Activated CD4-positive, CD25-positive, alpha-beta regulatory T cell treated with anti-CD3 and anti-CD28 coated beads, Interleukin-2, amount 50 U/mL, for 16 hours (primary cell): ENCODE results near the gene PITPNC1.
"Not testable (repeated sequence)": the region's sequence is repeated elsewhere in the genome, so short reads cannot be mapped to it uniquely, and the experiment has no call there.

ENCODE experiments used
- DNase-seq: peaks from one replicate; pipeline ENCODE4 v3.0.0-alpha.2; 2020; ENCODE audit warnings: low read depth, low spot score

PITPNC1 gene

DNA sequence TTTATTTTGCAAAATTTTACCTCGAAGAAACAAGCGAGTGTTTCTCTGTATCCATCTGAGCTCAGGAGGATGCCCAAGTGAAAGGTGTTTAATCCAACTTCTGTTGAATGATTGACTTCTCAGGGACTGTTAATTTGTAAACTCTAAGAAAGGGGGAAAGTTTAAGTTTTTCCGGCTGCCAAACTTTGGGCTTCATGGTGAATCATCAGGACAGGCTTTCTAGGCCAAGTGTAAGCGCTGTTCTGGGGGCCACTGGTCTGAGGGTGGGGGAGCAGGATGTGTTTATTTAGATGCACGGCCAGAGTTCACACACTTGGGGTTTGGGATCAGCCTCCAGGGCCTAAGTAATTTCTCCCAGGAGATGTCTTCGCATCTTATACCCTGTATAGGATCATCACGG is 110.4 kb downstream of the PITPNC1 start:
- DNase-seq, result no peak

DNA sequence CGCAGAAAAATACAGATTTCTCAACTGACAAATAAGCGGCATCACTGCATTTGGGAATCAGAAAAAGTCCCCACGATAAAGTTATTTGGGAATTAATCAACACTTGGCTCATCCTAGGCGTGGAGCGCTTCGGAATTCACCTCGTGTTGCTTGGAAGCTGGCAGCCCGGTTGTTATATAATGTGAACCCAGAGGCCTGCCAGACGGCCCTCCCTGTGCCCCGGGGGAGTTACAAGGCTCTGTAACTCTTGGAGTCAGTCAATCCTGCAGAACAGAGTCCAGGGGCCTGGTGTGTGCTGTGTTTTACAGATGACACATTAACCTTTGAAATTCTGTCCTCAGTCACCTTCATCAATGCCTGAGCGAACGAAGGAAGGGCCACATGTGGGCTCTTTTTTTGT is 111.1 kb downstream of the PITPNC1 start:
- no peak for DNase-seq

DNA sequence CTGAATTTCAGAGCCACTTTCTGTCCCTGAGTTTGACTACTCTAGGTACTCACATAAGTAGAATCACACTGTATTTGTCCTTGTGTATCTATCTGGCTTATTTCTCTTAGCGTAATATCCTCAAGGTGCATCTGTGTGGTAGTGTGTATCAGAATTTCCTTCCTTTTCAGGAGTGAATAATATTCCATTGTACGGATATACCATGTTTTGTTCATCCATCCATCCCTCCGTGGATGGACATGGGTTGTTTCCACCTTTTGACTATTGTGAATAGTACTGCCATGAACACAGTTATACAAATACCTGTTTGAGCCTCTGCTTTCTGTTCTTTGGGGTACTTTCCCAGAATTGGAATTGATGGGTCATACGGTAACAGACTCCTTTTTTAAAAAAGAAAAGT is 111.7 kb downstream of the PITPNC1 start:
- DNase-seq, result no peak

DNA sequence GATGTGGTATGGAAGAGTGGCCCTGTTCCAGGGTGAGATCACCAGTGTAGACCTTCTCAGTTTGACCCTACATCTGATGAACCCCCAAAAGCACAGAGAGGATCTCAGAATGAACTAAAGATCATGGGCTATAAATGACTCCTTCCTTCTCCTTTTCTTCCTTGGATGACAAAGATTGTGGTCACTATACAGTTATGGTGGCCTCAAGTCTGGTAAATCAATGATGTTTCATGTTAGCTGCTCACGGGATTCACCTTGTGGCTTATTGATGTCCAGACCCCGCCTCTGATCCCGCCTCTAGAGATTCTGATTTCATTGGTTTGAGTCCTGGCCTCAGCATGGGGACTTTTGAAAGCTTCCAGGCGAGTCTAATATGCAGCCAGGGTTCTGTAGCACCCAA is 112.2 kb downstream of the PITPNC1 start:
- no peak for DNase-seq

DNA sequence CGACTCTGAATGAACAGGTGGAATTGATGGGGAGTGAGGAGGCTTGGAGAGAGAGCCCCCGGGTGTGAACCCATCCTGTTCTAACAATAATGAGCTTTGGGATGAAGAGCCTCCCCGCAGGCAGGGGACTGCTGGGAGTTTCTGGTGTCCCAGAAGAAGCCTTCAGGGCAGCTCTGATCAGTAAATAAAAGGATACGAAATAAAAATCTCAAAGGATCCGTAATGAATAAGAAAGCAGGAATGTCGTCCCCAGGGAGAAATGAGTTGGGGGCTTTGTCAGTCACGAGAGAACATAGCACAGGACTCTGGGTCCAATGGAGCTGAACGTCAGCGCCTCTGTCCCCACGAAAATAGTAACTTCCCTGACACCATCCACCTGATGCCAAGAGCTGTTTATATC is 113.4 kb downstream of the PITPNC1 start:
- no peak for DNase-seq

DNA sequence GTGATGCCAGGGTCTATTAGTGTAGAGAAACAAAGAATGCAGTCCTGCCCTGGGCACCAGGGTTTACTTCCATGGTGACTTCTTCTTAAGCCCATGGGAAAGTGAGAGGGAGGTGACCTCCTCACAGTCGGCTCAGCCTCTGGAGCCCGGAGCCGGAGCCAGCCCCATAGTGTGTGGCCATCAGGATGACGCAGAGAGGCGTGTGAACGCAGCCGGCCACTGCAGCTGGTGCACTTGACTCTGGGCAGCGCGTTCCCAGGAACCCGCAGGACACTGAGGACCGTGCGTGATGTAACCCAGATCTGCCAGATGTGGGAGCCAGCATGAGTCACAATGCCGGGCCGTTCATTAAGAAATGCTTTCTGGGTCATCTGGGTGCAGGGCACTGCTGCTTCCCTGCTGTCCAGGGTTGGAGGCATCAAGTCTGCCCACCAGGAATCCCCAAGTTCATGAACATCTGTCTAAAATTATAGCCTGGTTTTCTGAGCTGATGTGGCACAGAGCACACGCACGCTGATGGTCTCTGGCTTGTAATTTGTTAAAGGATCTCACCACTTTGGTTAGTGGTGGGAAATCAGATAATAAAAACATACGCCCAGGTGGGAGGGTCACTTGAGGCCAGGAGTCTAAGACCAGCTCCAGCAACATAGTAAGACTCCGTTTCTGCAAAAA is 114.1 kb downstream of the PITPNC1 start:
- no peak for DNase-seq

DNA sequence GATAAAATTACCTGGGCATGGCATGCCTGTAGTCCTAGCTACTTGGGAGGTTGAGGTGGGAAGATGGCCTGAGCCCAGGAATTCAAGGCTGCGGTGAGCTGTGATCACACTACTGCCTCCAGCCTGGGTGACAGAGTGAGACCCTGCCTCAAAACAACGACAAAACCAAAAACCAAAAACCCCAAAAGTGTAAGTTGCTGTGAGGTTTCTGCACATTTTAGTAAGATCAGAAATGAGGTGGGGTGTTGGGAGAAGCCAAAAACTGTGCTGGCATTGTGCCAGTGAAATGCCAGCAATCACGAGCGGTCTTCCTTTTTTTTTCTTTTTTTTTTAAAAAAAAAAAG is 114.6 kb downstream of the PITPNC1 start:
- DNase-seq, result no peak

DNA sequence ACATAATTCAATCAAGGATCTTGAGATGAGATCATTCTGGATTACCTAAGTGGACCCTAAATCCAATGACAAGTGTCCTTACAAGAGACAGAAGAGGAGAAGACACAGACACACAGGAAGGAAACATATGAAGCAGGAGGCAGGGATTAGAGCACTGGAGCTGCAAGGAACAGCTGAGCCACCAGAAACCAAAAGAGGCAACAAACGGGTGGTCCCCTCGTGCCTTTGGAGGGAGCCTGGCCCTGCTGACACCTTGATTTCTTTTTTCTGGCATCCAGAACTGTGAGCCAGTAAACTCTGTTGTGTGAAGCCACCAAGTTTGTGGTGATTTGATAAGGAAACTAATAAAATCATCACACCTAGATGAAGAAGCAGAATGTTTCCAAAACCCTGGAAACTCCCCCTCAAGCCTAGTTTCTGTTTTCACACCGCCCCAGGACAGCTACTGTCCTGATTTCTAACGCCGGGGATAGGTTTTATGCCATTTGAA is 115.2 kb downstream of the PITPNC1 start:
- no peak for DNase-seq

DNA sequence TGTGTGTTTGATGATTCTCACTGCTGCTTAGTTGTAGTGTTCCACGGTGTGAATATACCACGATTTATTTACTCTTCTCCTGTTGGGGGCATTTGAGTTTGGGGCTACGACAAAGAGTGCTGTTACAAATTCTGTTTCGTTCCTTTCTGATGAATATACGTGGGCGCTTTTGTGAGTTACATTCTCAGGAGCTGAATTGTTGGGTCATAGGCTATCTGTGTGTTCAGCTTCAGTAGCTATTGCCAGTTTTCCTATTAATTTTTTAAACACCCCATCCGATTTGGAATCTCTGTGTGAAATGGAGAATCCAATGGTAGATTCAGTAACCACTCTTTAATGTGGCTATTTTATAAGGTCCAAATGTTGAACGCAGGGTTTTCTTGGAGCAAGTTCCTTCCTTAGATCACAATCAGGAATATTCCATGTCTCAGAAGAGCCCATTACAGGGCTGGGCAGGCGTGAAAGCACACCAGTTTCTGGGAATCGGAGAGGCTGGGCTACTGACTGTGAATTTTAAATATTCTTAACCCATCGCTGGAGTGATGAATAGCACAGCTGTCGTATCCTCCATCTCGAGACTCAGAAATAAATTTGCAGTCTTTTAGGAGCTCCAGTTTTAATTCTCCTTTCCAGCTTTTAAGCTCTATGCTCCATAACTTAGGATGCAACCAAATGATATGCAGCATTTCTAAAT is 115.9 kb downstream of the PITPNC1 start:
- no peak for DNase-seq

DNA sequence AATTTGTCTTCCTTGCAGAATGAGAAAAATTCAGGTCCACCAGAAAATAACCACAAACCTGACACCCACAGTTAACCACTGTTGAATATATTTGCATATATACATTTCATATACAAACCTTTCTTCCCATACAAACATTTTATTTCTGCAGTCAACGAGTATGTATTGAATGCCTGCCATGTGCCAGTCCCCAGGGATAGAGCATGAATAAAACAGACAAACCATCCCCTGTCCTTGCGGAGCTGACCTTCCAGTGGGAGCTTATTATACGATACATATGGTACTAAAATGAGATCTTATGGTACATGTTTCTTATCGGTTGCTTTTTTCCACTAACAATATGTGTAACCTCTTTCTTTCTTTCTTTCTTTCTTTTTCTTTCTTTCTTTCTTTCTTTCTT is 116.7 kb downstream of the PITPNC1 start:
- no peak for DNase-seq

DNA sequence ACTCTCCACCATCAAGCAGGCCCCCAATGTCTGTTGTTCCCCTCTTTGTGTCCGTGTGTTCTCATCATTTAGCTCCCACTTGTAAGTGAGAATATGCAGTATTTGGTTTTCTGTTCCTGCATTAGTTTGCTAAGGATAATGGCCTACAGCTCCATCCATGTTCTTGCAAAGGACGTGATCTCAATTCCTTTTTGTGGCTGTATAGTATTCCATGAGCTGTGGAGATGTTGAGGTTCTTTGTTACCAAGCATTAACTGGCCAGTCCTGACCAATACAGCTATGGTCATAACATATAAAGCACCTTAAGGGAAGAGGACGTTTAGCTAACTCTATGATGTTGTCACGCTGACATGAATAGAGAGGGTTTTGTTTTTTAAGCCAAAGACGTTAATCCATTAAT is 118.5 kb downstream of the PITPNC1 start:
- not testable (repeated sequence) for DNase-seq

DNA sequence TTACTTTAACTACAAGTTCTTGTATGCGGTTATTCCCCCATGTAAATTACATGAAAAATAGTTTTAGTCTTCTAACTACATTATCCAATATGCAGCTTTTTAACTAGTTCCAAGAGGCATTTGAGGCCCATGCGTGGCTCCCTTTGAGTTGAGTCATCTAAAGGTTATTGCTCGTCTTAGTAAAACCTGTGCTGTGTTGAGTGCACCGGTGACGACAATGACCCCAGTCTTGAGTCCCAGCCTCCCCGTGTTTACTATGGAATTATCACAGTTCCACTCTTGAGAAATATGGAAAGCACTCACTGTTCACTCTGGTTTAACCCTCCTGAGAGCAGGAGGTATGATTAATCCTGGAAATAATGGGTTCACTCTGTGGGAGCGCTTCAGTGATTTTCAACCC is 119.2 kb downstream of the PITPNC1 start:
- no peak for DNase-seq

DNA sequence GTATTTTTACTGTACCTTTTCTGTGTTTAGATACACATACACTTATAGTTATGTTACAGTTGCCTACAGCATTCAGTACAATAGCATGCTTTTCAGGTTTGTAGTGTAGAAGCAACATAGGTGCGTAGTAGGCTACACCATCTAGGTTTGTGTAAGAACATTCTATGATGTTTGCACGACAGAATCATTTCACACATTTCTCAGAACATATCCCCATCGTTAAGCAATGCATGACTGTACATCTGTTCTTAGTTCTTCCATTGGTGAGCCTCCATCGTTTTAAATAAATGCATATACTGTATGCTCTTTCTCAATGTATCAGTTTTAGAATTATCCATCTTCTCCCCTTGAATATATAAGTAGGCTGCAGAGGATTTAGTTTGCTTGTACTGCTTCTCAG is 122.6 kb downstream of the PITPNC1 start:
- no peak for DNase-seq

DNA sequence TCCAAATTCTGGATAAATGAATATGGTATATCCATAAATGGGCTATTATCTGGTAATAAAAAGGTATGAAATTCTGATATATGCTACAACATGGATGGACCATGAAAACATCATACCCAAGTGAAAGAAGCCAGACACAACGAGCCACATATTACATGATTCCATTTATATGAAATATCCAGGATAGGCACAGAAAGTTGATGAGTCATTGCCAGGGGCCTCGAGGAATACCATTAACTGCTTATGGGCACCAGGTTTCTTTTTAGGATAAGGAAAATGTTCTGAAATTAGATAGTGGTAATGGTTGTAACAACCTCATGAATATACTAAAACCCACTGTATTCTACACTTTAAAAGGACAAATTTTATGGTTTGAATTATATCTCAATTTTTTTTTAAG is 123.2 kb downstream of the PITPNC1 start:
- DNase-seq, result no peak

DNA sequence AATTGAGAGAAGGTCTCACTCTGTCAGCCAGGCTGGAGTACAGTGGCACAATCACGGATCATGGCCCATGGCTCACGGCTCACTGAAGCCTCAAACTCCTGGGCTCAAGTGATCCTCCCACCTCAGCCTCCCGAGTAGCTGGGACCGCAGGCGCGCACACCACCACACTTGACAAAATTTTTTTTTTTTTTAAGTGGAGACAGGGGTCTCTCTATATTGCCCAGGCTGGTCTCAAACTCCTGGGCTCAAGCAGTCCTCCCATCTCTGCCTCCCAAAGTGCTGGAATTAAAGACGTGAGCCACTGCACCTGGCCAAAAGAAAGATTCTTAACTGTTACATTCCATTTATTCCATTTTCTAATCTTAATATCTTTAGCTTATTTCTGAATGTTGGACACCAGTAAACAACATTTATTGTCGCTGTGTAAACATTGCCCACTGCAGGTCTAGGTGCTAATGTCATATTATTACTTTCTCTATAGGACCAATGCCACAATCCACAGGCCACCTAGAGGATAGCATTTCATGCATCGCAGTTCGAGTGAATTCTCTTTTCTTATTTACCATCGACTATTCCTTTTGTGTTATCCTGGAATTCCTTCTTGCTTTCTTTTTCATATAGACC is 123.7 kb downstream of the PITPNC1 start:
- DNase-seq, result no peak

DNA sequence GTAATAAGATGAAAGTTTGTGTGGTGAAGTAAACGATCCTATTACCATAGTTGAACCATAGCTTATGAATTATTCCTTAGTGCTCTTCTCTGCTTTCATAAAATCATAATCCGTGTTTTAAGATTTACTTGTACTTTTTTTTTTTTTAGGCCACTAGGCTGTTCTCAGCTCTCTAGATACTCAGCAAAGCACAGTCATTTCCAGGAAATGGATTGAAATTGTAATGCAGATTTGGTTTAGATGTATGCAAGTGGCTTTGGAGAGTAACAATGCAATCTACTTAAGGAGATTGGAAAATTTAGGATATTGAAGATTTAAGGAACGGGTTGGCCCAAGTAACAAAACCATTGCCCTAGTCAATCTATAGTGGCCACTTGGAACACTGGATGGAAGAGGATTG is 125.1 kb downstream of the PITPNC1 start:
- DNase-seq, result no peak

DNA sequence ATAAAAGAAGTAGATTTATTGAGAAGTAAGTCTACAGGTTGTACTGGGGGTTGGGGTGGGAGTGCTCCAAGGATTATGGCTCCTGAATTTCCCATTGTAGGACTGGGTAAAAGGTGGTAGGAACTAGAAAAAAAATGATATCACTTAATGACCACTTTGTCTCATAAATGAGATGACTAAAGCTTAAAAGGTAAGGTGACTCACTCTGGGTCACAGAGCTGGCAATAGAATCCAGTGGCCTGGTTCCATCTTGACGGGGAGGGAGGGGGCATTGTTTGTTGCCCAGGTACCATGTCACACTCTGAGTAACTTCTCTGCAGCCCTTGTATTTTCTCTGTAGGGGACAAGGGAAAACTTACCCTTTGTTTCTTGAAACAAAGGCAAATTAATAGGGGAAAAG is 126.1 kb downstream of the PITPNC1 start:
- no peak for DNase-seq

DNA sequence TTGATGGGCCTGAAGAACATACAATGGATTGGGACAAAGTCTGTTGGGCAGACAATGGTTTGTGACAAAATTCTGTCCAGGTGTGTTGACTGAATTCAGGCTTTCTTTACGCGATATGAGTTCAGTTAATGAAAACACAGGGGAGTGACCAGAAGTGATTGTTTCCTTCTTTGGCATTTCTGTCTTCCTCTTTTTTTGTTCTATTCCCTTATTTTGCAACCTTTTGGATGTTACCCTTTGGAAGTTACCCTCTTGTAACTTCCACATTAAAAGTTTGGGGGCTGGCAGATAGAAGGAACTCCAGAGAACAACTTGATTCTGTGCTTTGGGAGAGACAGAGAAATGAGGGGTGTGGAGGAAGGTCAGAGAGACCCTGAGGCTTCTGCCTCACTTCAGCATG is 126.7 kb downstream of the PITPNC1 start:
- DNase-seq, result no peak

DNA sequence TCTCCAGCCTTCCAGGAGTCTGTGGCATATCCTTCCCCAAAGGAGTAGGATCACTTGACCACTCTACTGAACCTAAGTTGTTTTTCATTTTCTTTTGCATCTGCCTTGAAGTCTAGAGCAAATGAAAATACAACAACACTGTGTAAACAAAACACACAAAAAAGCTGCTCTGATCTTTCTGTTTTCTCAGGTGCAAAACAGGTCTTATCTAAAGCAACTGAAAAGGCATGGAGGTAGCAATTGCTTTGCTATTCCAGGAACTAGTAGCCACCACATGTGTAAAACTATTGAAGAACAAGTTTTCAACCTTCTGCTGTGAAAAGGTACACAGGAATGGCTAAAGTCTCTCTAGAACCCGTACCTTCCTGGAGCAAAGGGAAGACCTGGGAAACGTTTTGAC is 127.1 kb downstream of the PITPNC1 start:
- DNase-seq, result no peak

DNA sequence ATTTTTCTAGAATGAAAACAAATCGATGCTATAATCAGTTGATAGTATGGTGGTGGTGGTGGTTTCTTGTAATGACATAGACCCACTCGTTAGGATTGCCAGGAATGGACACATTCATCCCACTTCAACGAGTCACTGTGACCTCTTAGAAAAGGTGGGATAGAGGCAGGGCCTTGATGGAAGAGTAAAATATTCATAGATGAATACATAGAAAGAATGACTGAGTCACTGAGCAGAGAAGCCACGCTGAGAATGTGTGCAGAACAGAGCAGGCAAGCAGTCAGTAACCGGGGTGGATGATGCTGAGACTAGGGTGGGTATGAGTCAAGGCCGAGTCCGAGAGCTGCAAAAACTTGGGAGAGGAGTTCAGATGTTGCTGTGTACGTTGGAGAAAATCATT is 129.9 kb downstream of the PITPNC1 start:
- DNase-seq, result no peak

DNA sequence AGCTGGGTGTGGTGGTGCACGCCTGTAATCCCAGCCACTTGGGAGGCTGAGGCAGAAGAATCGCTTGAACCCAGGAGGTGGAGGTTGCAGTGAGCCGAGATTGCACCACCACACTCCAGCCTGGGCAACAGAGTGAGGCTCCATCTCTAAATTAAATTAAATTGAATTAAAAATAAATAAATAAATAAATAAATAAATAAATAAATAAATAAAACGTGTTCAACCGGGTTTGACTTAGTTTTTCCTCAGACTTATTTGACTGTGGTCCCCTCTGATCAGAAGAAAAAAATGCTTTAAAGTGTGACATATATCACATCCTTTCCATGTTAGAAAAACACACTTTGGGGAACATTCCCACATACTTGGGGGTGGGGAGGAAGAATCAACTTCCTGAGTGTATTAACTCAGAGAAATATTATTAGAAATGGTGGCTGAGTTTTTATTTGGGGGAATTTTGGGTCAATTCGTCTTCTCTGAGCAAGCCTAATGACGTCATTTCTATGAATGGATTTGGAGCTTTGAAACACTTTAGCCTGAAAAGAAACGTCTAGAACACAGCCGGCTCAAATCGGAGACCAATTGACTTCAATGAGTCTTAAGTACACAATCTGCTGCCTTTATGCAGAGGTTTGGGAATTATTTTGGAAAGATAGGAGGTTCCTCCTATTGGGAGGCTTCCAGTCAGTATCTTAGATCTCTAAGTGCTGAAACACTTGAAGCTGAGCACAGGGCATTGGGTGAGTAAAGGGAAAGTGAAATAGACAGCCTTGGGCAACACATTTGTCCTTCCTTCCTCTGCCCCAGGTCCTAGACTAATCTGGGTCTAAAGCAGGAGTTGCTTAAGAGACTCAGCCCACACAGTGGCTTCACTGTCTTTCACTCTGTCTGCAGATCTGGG is 132.6 kb downstream of the PITPNC1 start:
- DNase-seq, result no peak

DNA sequence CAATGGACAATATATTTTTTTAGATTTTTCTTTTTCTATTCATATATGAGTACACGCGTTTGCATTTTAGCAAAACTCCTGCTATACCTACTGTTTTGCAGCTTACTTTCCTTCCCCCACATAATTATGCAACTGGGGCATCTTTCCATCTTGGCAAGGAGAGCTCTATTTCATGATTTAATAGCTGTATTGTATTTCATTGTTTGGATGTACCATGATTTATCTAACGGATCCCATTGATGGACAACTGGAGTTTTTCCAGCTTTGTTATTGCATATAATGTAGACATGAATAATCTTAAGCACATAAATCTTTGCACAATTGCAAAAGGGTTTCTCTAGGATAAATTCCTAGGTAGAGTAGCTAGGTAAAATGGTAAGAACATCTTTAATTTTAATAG is 133.9 kb downstream of the PITPNC1 start:
- no peak for DNase-seq
